Nephron (organoid): Measurements from ENCODE around the gene CHAC1.

Experiments
- H3K27ac Mint-ChIP-seq, 3 experiments: 2 replicates each; pipeline ENCODE4 v1.8.0; 2020; ENCODE audit warnings: mixed read lengths in 3 of 3, mild to moderate bottlenecking in 2 of 3, moderate library complexity in 1 of 3
- H3K27me3 Mint-ChIP-seq: 2 replicates; pipeline ENCODE4 v1.8.0; 2021; ENCODE audit warnings: low read depth, mild to moderate bottlenecking, moderate library complexity, mixed read lengths
- H3K36me3 Mint-ChIP-seq: 2 replicates; pipeline ENCODE4 v1.8.0; 2020; ENCODE audit warnings: low read depth, mixed read lengths
- H3K4me1 Mint-ChIP-seq: 2 replicates; pipeline ENCODE4 v1.8.0; 2020; ENCODE audit warnings: mixed read lengths
- H3K4me3 Mint-ChIP-seq, 3 experiments: 2 replicates each; pipeline ENCODE4 v1.8.0; 2020; ENCODE audit warnings: mild to moderate bottlenecking in 3 of 3, mixed read lengths in 3 of 3, moderate library complexity in 2 of 3
- H3K9me3 Mint-ChIP-seq: 2 replicates; pipeline ENCODE4 v1.8.0; 2020; ENCODE audit warnings: mixed read lengths
- CTCF ChIP-seq, 3 experiments: fragments of 200-600 bp; sonication (generic); IDR thresholded peaks; one replicate each; pipeline ENCODE4 v1.5.0; 2021; ENCODE audit warnings: antibody characterized with exemption in 3 of 3; ENCODE audit not compliant: unreplicated experiment in 3 of 3

Gene CHAC1

GRCh38 chr15:40942878-40943277, 10.4 kb upstream of the CHAC1 start:
- peaks cover 43% of the 10 kb centered on the region for H3K27me3 Mint-ChIP-seq
- H3K4me1 Mint-ChIP-seq, result peaks cover 11% of the 10 kb centered on the region
- no peak overlapping the region for H3K27ac Mint-ChIP-seq
- H3K4me3 Mint-ChIP-seq, result peak overlapping the region; percentile 53 to 82 (median 72)
- TF ChIP-seq CTCF (IDR thresholded peaks at IDR 0.05; ENCODE audit: unreplicated experiment in 3 of 3), result no peak
- no peaks in the 10 kb centered on the region for H3K36me3 Mint-ChIP-seq
- H3K9me3 Mint-ChIP-seq, result no peaks in the 10 kb centered on the region

GRCh38 chr15:40943764-40944365, 9.4 kb upstream of the CHAC1 start:
- Mint-ChIP-seq H3K36me3 (no peaks in the 10 kb centered on the region), H3K27me3 (peaks cover 45% of the 10 kb centered on the region), H3K27ac (peak overlapping the region in 1 of 3 experiments; percentile 11), H3K4me1 (peaks cover 11% of the 10 kb centered on the region), H3K4me3 (peak overlapping the region; percentile 29 to 66 (median 56)), H3K9me3 (no peaks in the 10 kb centered on the region)
- TF ChIP-seq CTCF (IDR thresholded peaks at IDR 0.05; ENCODE audit: unreplicated experiment in 3 of 3), result no peak

GRCh38 chr15:40944510-40945296, 8.6 kb upstream of the CHAC1 start:
- Mint-ChIP-seq H3K4me3 (peak overlapping the region in 2 of 3 experiments; percentile 7 to 29), H3K9me3 (no peaks in the 10 kb centered on the region), H3K36me3 (no peaks in the 10 kb centered on the region), H3K27me3 (peaks cover 43% of the 10 kb centered on the region), H3K27ac (peak overlapping the region in 1 of 3 experiments; percentile 11), H3K4me1 (peaks cover 11% of the 10 kb centered on the region)
- no peak for TF ChIP-seq CTCF (IDR thresholded peaks at IDR 0.05; ENCODE audit: unreplicated experiment in 3 of 3)

GRCh38 chr15:40948706-40949473, 4.4 kb upstream of the CHAC1 start:
- no peak for TF ChIP-seq CTCF (IDR thresholded peaks at IDR 0.05; ENCODE audit: unreplicated experiment in 3 of 3)
- Mint-ChIP-seq H3K9me3 (no peaks in the 10 kb centered on the region), H3K4me3 (no peak overlapping the region), H3K4me1 (peaks cover 5% of the 10 kb centered on the region), H3K36me3 (no peaks in the 10 kb centered on the region), H3K27me3 (peaks cover 52% of the 10 kb centered on the region), H3K27ac (no peak overlapping the region)

- no peaks in the 10 kb centered on the region for H3K9me3 Mint-ChIP-seq
- TF ChIP-seq CTCF (IDR thresholded peaks at IDR 0.05; ENCODE audit: unreplicated experiment in 3 of 3), result no peak
- H3K36me3 Mint-ChIP-seq, result no peaks in the 10 kb centered on the region
- no peak overlapping the region for H3K27ac Mint-ChIP-seq
- peaks cover 54% of the 10 kb centered on the region for H3K27me3 Mint-ChIP-seq
- peak overlapping the region in 2 of 3 experiments; percentile 8 to 14 for H3K4me3 Mint-ChIP-seq
- H3K4me1 Mint-ChIP-seq, result peaks cover 9% of the 10 kb centered on the region
These were observed 3.5 kb upstream of the CHAC1 start for GRCh38 chr15:40949756-40950207.
